CD4-positive, CD25-positive, alpha-beta regulatory T cell (primary cell): ENCODE data around the gene EXT2. TPM values are rescaled to one million over a fixed set of nuclear protein-coding genes. Genes with fewer than 3 reads are reported as not detected.

ENCODE experiments used
- ATAC-seq, 2 donors: fragments of 150-1000 bp; cut with Tn5 transposase; one replicate each; pipeline ENCODE4 v1.10.0; 2021; ENCODE audit warnings: low read depth in 2 of 2, moderate number of reproducible peaks in 2 of 2, moderate library complexity in 1 of 2
- DNase-seq, 3 donors: peaks; one replicate each; pipeline versions ENCODE4 v3.0.0 to v3.0.0-alpha.2; 2012 to 2022; ENCODE audit warnings: mixed read lengths in 1 of 3
- H3K27ac ChIP-seq: one replicate; pipeline ENCODE4 v1.7.0; 2013; ENCODE audit warnings: mild to moderate bottlenecking, low read length; ENCODE audit not compliant: insufficient read depth, poor library complexity, severe bottlenecking
- H3K27me3 ChIP-seq: one replicate; pipeline ENCODE4 v1.7.0; 2013; ENCODE audit warnings: low read length; ENCODE audit not compliant: control insufficient read depth, insufficient read depth
- H3K36me3 ChIP-seq: one replicate; pipeline ENCODE4 v1.7.0; 2013; ENCODE audit warnings: mild to moderate bottlenecking, low read length, moderate library complexity; ENCODE audit not compliant: control insufficient read depth, insufficient read depth
- H3K4me1 ChIP-seq: 2 replicates; pipeline ENCODE4 v1.7.0; 2013; ENCODE audit warnings: mild to moderate bottlenecking, low read length; ENCODE audit not compliant: insufficient read depth, control insufficient read depth, poor library complexity, severe bottlenecking
- H3K4me3 ChIP-seq: one replicate; pipeline ENCODE4 v1.7.0; 2013; ENCODE audit warnings: low read depth, mild to moderate bottlenecking, low read length, moderate library complexity
- H3K9me3 ChIP-seq, 2 experiments: 1 replicate in 1 of 2; 2 replicates in 1 of 2; pipeline ENCODE4 v1.7.0; 2013; ENCODE audit warnings: low read length in 2 of 2, mild to moderate bottlenecking in 1 of 2, moderate library complexity in 1 of 2; ENCODE audit not compliant: control insufficient read depth in 2 of 2
- H3K27ac Mint-ChIP-seq, 3 donors: one replicate each; pipeline ENCODE4 v1.8.0; 2020 to 2022; ENCODE audit warnings: mild to moderate bottlenecking in 3 of 3, mixed read lengths in 3 of 3, moderate library complexity in 2 of 3
- H3K27me3 Mint-ChIP-seq: one replicate; pipeline ENCODE4 v1.8.0; 2022; ENCODE audit warnings: mild to moderate bottlenecking, mixed read lengths
- H3K36me3 Mint-ChIP-seq: one replicate; pipeline ENCODE4 v1.8.0; 2020; ENCODE audit warnings: mixed read lengths
- H3K4me1 Mint-ChIP-seq, 4 donors: one replicate each; pipeline ENCODE4 v1.8.0; 2020 to 2022; ENCODE audit warnings: mixed read lengths in 4 of 4, mild to moderate bottlenecking in 1 of 4
- H3K4me3 Mint-ChIP-seq, 4 donors: one replicate each; pipeline ENCODE4 v1.8.0; 2020 to 2022; ENCODE audit warnings: mild to moderate bottlenecking in 4 of 4, mixed read lengths in 4 of 4, moderate library complexity in 3 of 4
- H3K9me3 Mint-ChIP-seq, 7 donors: one replicate each; pipeline ENCODE4 v1.8.0; 2020 to 2022; ENCODE audit warnings: mixed read lengths in 7 of 7, mild to moderate bottlenecking in 3 of 7, moderate library complexity in 2 of 7
- polyA plus RNA-seq, 4 donors: library from polyadenylated mRNA; unstranded; fragments of 300-500 nt; fragmentation: Illumina TruSeq; gene quantifications; one replicate each; pipeline ENCODE4 v1.2.3, GENCODE V29; 2021
- total RNA-seq: library from RNA; stranded (reverse); gene quantifications from one replicate; pipeline ENCODE4 v1.2.3, GENCODE V29; 2022

EXT2 gene
- total and polyA plus RNA-seq, 5 donors from 2014 or later: 25.6 to 42.6 (median 41.4) TPM

DNA sequence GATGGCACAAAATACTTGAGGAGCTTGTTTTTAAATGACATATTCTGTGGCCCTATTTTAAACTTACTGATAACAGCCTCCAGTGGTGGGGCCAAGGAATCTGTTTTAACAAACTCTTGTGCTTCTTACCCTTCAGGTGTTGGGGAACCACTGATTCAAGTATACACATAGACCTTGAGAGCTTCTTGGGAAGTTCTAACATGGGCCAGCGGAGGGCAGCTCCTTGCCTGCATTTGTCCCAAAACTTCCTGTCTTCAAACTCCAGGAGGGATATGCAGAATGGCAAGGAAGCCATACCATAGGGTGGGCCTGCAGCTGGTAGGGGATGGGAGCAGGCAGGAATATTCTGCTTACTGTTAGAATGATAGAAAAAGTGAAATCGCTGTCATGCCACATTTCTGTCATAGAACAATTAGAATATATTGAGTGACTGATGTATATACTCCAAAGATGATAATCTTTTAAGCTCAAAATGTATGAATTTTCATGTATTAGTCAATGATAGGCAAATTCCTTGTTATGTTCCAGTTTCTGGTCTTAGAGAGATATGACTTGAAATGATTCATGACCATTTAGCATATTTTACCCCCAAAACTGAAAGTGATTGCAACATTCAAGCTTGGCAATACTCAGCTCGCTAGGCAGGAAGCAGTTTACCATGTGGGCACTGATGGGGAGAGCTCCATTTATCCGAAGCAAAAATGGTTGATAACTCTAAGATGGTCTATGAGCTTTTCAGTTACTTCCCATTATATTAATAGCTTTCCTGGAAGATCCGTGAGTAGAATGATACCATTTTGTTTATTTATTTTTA is 9.2 kb downstream of the EXT2 start:
- DNase-seq (no peak), ATAC-seq (no peak)
- peaks cover 17% of the 10 kb centered on the region for H3K36me3 Mint-ChIP-seq
- no peak overlapping the region for H3K27ac Mint-ChIP-seq
- Histone ChIP-seq H3K4me1 (no peaks in the 10 kb centered on the region), H3K9me3 (no peaks in the 10 kb centered on the region), H3K4me3 (no peak overlapping the region), H3K27ac (no peak overlapping the region), H3K36me3 (peaks cover 16% of the 10 kb centered on the region), H3K27me3 (no peaks in the 10 kb centered on the region)
- no peaks in the 10 kb centered on the region for H3K27me3 Mint-ChIP-seq
- peaks cover 18 to 34% (median 29%) of the 10 kb centered on the region in 4 donors for H3K4me1 Mint-ChIP-seq
- H3K9me3 Mint-ChIP-seq: no peaks in the 10 kb centered on the region
- no peak overlapping the region for H3K4me3 Mint-ChIP-seq

DNA sequence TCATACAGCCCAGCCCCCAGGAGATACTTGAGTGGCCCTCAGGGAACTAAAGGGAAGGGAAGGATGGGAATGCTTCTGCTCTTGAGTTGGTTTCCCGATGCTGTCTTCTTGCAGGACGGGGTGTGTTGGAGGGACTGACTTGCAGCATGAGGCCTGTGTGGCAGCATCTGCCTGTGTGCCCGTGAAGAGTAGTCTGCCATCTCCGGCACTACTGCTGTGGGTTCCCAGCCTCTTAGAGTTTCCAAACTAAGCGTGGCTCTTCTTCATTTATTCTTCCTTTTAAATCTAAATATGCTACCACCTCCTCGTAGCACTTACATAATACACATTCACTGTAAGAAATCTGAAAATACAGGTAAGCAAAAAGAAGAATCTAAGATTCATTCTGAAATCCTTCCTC is 12.8 kb downstream of the EXT2 start:
- H3K36me3 Mint-ChIP-seq: peaks cover 33% of the 10 kb centered on the region
- peaks cover 28% of the 10 kb centered on the region for H3K36me3 ChIP-seq

DNA sequence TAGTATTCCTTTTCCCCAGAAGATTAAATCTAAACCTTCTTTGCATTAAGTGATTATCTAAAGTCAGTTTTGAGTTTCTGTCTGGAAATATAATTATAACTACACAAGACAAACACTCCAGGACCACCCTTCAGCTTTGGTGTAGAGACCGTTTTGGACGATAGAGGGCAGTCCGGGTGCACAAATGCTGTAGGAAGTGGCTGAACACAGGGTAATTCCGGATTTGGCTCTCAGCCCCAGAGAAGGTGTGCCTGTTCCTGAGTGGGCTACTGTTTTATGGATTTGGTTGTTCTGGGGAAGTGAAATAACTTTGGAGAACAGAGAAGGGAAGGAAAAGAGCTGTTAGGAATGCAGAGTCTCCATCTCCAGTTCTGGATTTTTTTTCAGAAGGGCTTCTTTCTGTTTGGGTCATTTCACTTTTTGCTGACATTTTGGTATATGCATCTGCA is 14.8 kb downstream of the EXT2 start:
- peaks cover 5 to 16% (median 8%) of the 10 kb centered on the region in 4 donors for H3K4me1 Mint-ChIP-seq
- H3K4me3 ChIP-seq: no peak overlapping the region
- peaks cover 42% of the 10 kb centered on the region for H3K36me3 ChIP-seq
- H3K27me3 Mint-ChIP-seq: no peaks in the 10 kb centered on the region
- no peaks in the 10 kb centered on the region for H3K4me1 ChIP-seq
- H3K27ac ChIP-seq: no peak overlapping the region
- H3K9me3 Mint-ChIP-seq: no peaks in the 10 kb centered on the region
- no peak overlapping the region for H3K4me3 Mint-ChIP-seq
- H3K27me3 ChIP-seq: no peaks in the 10 kb centered on the region
- peak overlapping the region; percentile 12 to 34 (median 33) for H3K27ac Mint-ChIP-seq
- DNase-seq: peak; percentile 15 to 65 (median 32)
- ATAC-seq: peak; percentile 80 to 81
- peaks cover 45% of the 10 kb centered on the region for H3K36me3 Mint-ChIP-seq
- no peaks in the 10 kb centered on the region for H3K9me3 ChIP-seq

More for the DNA sequence above, 12.8 kb downstream of the EXT2 start:
- Histone ChIP-seq H3K27me3 (no peaks in the 10 kb centered on the region), H3K4me1 (no peaks in the 10 kb centered on the region), H3K9me3 (no peaks in the 10 kb centered on the region), H3K4me3 (no peak overlapping the region), H3K27ac (no peak overlapping the region)
- peak overlapping the region in 1 of 3 donors; percentile 42 for H3K27ac Mint-ChIP-seq
- no peaks in the 10 kb centered on the region for H3K9me3 Mint-ChIP-seq
- DNase-seq: no peak
- peaks cover 8 to 15% (median 13%) of the 10 kb centered on the region in 4 donors for H3K4me1 Mint-ChIP-seq
- no peaks in the 10 kb centered on the region for H3K27me3 Mint-ChIP-seq
- no peak overlapping the region for H3K4me3 Mint-ChIP-seq
- ATAC-seq: no peak

DNA sequence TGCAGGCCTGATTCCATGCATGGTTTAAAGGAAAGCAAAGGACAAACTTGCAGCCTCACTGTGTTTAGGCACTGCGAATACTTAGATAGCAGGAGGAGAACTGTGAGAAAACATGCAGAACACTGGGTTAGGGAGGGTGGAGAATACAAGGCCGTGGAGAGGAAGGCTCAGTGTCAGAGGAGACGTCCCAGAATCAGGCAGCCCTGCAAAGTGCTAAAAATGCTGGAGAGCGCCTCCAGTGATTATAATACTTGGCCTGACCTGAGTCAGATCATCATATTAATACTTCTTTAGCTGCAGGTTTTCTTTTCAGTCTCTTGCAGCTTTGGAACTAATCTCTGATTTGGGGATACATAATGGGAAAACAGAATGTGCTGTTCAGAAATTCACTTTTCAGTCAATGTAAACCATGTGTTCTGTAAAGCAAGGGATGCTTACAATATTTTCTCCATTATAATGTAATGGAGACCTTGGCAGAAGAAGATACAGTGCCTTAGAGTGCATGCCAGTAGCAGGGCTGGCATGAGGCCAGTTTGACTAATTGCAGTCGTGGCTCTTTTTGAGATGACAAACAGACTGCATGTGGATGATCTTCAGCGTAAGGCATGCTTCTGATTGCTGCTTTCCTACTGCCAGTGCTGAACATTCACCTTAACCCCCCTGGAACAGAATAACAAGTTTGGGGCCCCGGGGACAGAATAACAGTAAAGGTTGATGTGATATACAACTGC is 16.8 kb downstream of the EXT2 start:
- Histone ChIP-seq H3K36me3 (peaks cover 54% of the 10 kb centered on the region), H3K4me1 (no peaks in the 10 kb centered on the region), H3K9me3 (no peaks in the 10 kb centered on the region), H3K27me3 (no peaks in the 10 kb centered on the region), H3K27ac (no peak overlapping the region), H3K4me3 (no peak overlapping the region)
- Mint-ChIP-seq H3K9me3 (no peaks in the 10 kb centered on the region), H3K4me1 (peaks cover 5 to 16% (median 7%) of the 10 kb centered on the region in 4 donors), H3K4me3 (no peak overlapping the region), H3K27ac (no peak overlapping the region), H3K36me3 (peaks cover 56% of the 10 kb centered on the region), H3K27me3 (no peaks in the 10 kb centered on the region)
- DNase-seq (no peak), ATAC-seq (no peak)

DNA sequence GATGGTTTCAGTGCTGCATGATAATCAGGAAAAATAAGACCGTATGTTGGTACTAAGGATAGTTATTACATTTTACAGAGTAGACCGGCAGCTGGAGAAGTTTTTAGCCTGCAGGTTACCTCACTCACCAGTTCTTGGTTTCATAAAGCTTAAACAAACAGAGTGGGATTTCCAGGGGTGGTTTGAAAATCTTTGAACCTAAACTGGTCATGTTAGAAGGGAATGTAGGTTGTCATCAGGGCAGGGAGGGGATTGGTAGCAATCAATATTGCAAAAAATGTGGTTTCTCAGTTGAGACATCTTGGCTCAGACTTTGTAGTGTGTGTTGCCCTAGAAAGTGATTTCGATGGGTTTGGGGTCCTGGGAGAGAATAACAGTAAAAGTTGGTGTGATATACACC is 17.5 kb downstream of the EXT2 start:
- Mint-ChIP-seq H3K27ac (peak overlapping the region in 2 of 3 donors; percentile 50 to 52), H3K9me3 (no peaks in the 10 kb centered on the region), H3K4me1 (peaks cover 5 to 16% (median 7%) of the 10 kb centered on the region in 4 donors), H3K4me3 (no peak overlapping the region), H3K27me3 (no peaks in the 10 kb centered on the region), H3K36me3 (peaks cover 53% of the 10 kb centered on the region)
- Histone ChIP-seq H3K27me3 (no peaks in the 10 kb centered on the region), H3K27ac (no peak overlapping the region), H3K9me3 (no peaks in the 10 kb centered on the region), H3K36me3 (peaks cover 53% of the 10 kb centered on the region), H3K4me3 (no peak overlapping the region), H3K4me1 (no peaks in the 10 kb centered on the region)
- no peak for DNase-seq
- no peak for ATAC-seq

DNA sequence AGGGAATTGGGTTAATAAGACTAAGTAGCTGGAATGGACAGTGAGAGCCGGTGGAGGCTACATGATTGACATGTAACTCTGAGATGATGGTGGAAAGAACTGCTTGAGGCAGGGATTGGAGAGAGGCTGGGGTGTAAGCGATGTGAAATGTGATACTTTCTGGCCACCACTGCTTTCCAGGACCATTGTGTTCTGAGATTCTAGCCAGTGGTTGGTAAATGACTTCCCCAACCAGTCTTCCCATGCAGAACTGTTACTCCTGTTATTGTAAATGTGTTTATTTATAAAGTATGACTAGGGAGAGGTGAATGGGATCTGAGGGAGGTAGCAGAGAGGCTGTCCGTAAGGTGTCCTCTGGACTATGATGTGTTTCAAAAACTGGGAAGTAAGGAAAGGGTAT is 18.1 kb downstream of the EXT2 start:
- Mint-ChIP-seq H3K9me3 (no peaks in the 10 kb centered on the region), H3K27me3 (no peaks in the 10 kb centered on the region), H3K4me1 (peaks cover 6 to 16% (median 8%) of the 10 kb centered on the region in 4 donors), H3K4me3 (no peak overlapping the region), H3K27ac (peak overlapping the region in 2 of 3 donors; percentile 52 to 59), H3K36me3 (peaks cover 54% of the 10 kb centered on the region)
- ATAC-seq: no peak
- H3K36me3 ChIP-seq: peaks cover 53% of the 10 kb centered on the region
- no peaks in the 10 kb centered on the region for H3K4me1 ChIP-seq
- no peaks in the 10 kb centered on the region for H3K27me3 ChIP-seq
- no peak for DNase-seq
- H3K9me3 ChIP-seq: no peaks in the 10 kb centered on the region
- H3K27ac ChIP-seq: no peak overlapping the region
- no peak overlapping the region for H3K4me3 ChIP-seq

DNA sequence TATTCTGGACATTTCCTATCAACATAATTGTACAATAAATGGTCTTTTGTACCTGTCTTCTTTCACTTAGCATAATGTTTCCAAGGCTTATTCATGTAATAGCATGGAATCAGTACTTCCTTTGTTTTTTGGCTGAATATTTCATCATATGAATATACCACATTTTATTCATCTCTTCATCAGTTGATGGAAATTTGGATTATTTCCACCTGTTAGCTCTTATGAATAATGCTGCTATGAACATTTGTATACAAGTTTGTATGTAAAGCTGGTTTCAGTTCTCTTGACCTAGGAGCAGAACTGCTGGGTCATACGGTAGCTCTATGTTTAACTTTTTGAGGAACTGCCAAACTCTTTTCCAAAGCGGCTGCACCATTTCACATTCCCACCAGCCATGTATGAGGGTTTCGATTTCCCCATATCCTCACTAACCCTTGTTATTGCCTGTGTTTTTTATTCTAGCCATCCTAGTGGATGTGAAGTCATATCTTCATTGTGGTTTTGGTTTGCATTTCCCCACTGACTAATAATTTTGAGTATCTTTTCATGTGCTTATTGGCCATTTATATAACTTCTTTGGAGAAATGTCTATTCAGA is 20.9 kb downstream of the EXT2 start:
- ATAC-seq (no peak), DNase-seq (no peak)
- Mint-ChIP-seq H3K36me3 (peaks cover 60% of the 10 kb centered on the region), H3K4me3 (no peak overlapping the region), H3K9me3 (no peaks in the 10 kb centered on the region), H3K27ac (no peak overlapping the region), H3K27me3 (no peaks in the 10 kb centered on the region), H3K4me1 (peaks cover 0 to 10% (median 3%) of the 10 kb centered on the region in 4 donors)
- H3K36me3 ChIP-seq: peaks cover 56% of the 10 kb centered on the region
- no peaks in the 10 kb centered on the region for H3K9me3 ChIP-seq
- no peaks in the 10 kb centered on the region for H3K27me3 ChIP-seq
- no peaks in the 10 kb centered on the region for H3K4me1 ChIP-seq
- H3K4me3 ChIP-seq: no peak overlapping the region
- H3K27ac ChIP-seq: no peak overlapping the region
